Endothelial cell of umbilical vein (primary cell): ENCODE results near the gene ZNF143. TPM values are rescaled to one million over a fixed set of nuclear protein-coding genes. Genes with fewer than 3 reads are reported as not detected.
A peak's percentile ranks its signal among the peaks of the same experiment; 100 is the strongest.

ENCODE experiments used
- BruUV-seq: library from RNA; stranded (reverse); fragments of 400-500 nt; replicated peaks from 2 replicates; lab custom pipeline; 2021; lab: Mats Ljungman, UMichigan
- CTCF ChIA-PET: fragments of 300-600, 350-600 bp; sonication (Branson Sonifier 250); formaldehyde crosslinking; loops from one replicate; lab custom pipeline; 2021; ENCODE audit warnings: antibody characterized with exemption, inconsistent platforms; lab: Charles Lee
- POLR2A ChIA-PET: fragments of 300-600, 350-600 bp; sonication (Branson Sonifier 250); formaldehyde crosslinking; loops from one replicate; lab custom pipeline; 2021; ENCODE audit warnings: antibody characterized with exemption, inconsistent platforms; lab: Charles Lee
- DNase-seq: peaks from one replicate; pipeline ENCODE4 v3.0.0-alpha.2; 2011; ENCODE audit warnings: low read depth, low spot score
- FAIRE-seq: peaks from 2 replicates; lab custom pipeline; 2011; peaks lifted over from hg19 to GRCh38; lab: Jason Lieb, UNC
- H2AFZ ChIP-seq: 2 replicates; pipeline ENCODE4 v1.6.0; 2012; ENCODE audit warnings: low read depth, low read length, control low read depth, inconsistent platforms
- H3K27ac ChIP-seq: 2 replicates; pipeline ENCODE4 v1.5.1; 2011; ENCODE audit warnings: low read depth, mild to moderate bottlenecking, control low read depth, low read length, moderate library complexity; ENCODE audit not compliant: insufficient read depth
- H3K27me3 ChIP-seq, 2 experiments: 2 replicates each; pipeline versions ENCODE4 v1.6.0 to v1.6.1; 2011; ENCODE audit warnings: low read length in 2 of 2, mixed read lengths in 1 of 2; ENCODE audit not compliant: control insufficient read depth in 2 of 2, insufficient read depth in 2 of 2
- H3K36me3 ChIP-seq, 2 experiments: 2 replicates in 1 of 2; 3 replicates in 1 of 2; pipeline ENCODE4 v1.5.1; 2011; ENCODE audit warnings: low read length in 2 of 2, mild to moderate bottlenecking in 1 of 2, moderate library complexity in 1 of 2; ENCODE audit not compliant: control insufficient read depth in 2 of 2, insufficient read depth in 2 of 2; ENCODE audit errors: extremely low read depth in 1 of 2
- H3K4me1 ChIP-seq: 3 replicates; pipeline ENCODE4 v1.5.1; 2011; ENCODE audit warnings: mild to moderate bottlenecking, low read length; ENCODE audit not compliant: control insufficient read depth, insufficient read depth; ENCODE audit errors: extremely low read depth
- H3K4me2 ChIP-seq: 2 replicates; pipeline ENCODE4 v1.6.1; 2011; ENCODE audit warnings: low read length, control low read depth, mixed read lengths; ENCODE audit not compliant: insufficient read depth
- H3K4me3 ChIP-seq, 3 experiments: fragments of 200-600 bp in 1 of 3; sonication (generic), shearing (Covaris generic) in 1 of 3; replicated peaks in 1 of 3; 2 replicates each; pipeline ENCODE4 v1.5.1; 2011 to 2016; ENCODE audit warnings: control low read depth in 3 of 3, low read length in 3 of 3, mild to moderate bottlenecking in 2 of 3, inconsistent platforms in 1 of 3, low read depth in 1 of 3, moderate library complexity in 1 of 3; ENCODE audit not compliant: insufficient read depth in 1 of 3
- H3K79me2 ChIP-seq: 2 replicates; pipeline ENCODE4 v1.6.0; 2012; ENCODE audit warnings: low read length, inconsistent platforms; ENCODE audit not compliant: control insufficient read depth, insufficient read depth
- H3K9ac ChIP-seq: replicated peaks from 2 replicates; pipeline ENCODE3; 2011; ENCODE audit warnings: low read length, control low read depth; ENCODE audit not compliant: insufficient read depth; ENCODE audit errors: extremely low read depth
- H3K9me1 ChIP-seq: replicated peaks from 3 replicates; pipeline ENCODE4 v1.6.0; 2011; ENCODE audit warnings: mild to moderate bottlenecking, low read length; ENCODE audit not compliant: control insufficient read depth, insufficient read depth; ENCODE audit errors: extremely low read depth
- H3K9me3 ChIP-seq: replicated peaks from 2 replicates; pipeline ENCODE4 v1.5.1; 2012; ENCODE audit warnings: low read length, inconsistent platforms; ENCODE audit not compliant: control insufficient read depth, insufficient read depth
- H4K20me1 ChIP-seq: replicated peaks from 2 replicates; pipeline ENCODE3; 2011; ENCODE audit warnings: mild to moderate bottlenecking, low read length; ENCODE audit not compliant: control insufficient read depth, insufficient read depth; ENCODE audit errors: extremely low read depth
- EZH2 ChIP-seq: IDR thresholded peaks from 2 replicates; pipeline ENCODE4 v1.6.1; 2012; ENCODE audit warnings: borderline replicate concordance, low read depth, mild to moderate bottlenecking, moderate library complexity, low read length, inconsistent platforms; ENCODE audit not compliant: severe bottlenecking
- FOS ChIP-seq: IDR thresholded peaks from 2 replicates; pipeline ENCODE4 v1.6.1; 2011; ENCODE audit warnings: mild to moderate bottlenecking, low read length, moderate library complexity, borderline replicate concordance; ENCODE audit not compliant: insufficient read depth
- GATA2 ChIP-seq: IDR thresholded peaks from 2 replicates; pipeline ENCODE4 v1.7.0; 2011; ENCODE audit warnings: low read depth, mild to moderate bottlenecking, moderate library complexity, mixed read lengths, low read length; ENCODE audit not compliant: insufficient read length, insufficient read depth
- JUN ChIP-seq: IDR thresholded peaks from 2 replicates; pipeline ENCODE4 v1.6.1; 2011; ENCODE audit warnings: borderline replicate concordance, low read depth; ENCODE audit not compliant: insufficient read length, insufficient read depth
- MYC ChIP-seq: IDR thresholded peaks from one replicate; pipeline ENCODE4 v1.6.1; 2011; ENCODE audit warnings: mild to moderate bottlenecking, low read depth, low read length
- POLR2A ChIP-seq: IDR thresholded peaks from 2 replicates; pipeline ENCODE4 v1.6.1; 2012; ENCODE audit warnings: low read depth, mild to moderate bottlenecking, control low read depth, low read length
- POLR2AphosphoS5 ChIP-seq: IDR thresholded peaks from 2 replicates; pipeline ENCODE4 v1.6.1; 2012; ENCODE audit warnings: low read depth, mild to moderate bottlenecking, control low read depth, low read length, moderate library complexity; ENCODE audit not compliant: insufficient read depth
- dilution Hi-C: fragments of 300-500 bp; cut with MboI; formaldehyde crosslinking; loops from one replicate; pipeline ENCODE4 v1.15.0; 2019; ENCODE audit warnings: low sequenced_read_pairs; ENCODE audit not compliant: extremely low pct_ligation_motif_present
- intact Hi-C: fragments of 100-400 bp; cut with micrococcal nuclease; formaldehyde crosslinking; loops from one replicate; pipeline ENCODE4 v1.10.0; 2022
- polyA plus RNA-seq, 4 experiments: library from polyadenylated mRNA; depleted of rRNA in 3 of 4; stranded (reverse) in 3 of 4; unstranded in 1 of 4; fragments of >200 nt; gene quantifications; 2 replicates each; pipeline versions ENCODE4 v1.2.1 to v1.2.3, GENCODE V29; 2011 to 2012; ENCODE audit warnings: missing spikeins in 1 of 4
- total RNA-seq: library from RNA; stranded (reverse); gene quantifications from 2 replicates; pipeline ENCODE4 v1.2.3, GENCODE V29; 2021
- TF ChIP-seq, protein P1 (sequence below), 2 donors: IDR thresholded peaks; 1 replicate in 1 of 2; 2 replicates in 1 of 2; pipeline ENCODE4 v1.5.1; 2011; ENCODE audit warnings: low read length in 2 of 2, mild to moderate bottlenecking in 2 of 2, moderate library complexity in 2 of 2, control low read depth in 1 of 2, inconsistent platforms in 1 of 2, low read depth in 1 of 2; ENCODE audit not compliant: insufficient read depth in 1 of 2; ENCODE audit errors: extremely low read depth in 1 of 2
- TF ChIP-seq, protein P2 (sequence below): IDR thresholded peaks from 2 replicates; pipeline ENCODE4 v1.6.1; 2011; ENCODE audit not compliant: insufficient read depth, insufficient read length

ZNF143 gene
- total and polyA plus RNA-seq, 2 donors (not counting 3 experiments of a cell fraction or from before 2014, with no cell fraction given): 19.0 to 29.8 TPM

DNA sequence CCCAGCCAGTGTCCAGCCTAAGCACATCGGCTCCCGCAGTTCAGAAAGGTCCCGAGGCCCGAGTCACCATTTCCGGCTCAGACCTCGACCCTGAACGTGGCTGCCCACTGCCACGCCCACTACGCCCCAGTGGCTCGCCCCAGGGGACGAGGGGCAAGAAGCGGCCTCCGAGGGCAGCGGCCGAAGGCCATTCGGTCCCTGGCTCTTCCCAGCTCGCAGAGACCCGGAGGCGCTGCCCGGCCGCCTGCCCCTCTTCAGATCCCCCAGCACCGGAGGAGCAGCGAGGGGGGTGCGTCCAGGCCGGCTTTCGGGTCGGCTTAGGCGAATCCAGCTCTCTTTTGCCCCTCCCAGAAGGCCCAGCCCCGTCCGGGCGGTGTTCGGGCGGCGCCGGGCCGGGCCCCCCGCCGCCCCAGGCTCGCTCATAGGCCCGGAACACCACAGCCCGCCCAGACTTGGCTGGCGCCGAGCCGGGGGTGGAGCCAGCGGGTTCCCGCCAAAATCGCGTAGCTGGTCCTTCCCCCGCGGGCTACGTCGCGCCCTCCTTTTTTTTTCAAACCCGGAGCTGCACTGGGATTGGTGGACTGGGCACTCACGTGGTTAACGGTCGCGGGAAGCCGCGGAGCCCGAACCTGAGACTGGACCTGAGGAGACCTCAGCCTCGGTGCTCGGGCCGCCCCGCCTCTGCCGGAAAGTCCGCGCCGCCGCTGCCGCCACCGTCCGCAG, 112.4 kb downstream of the ZNF143 start, which contains the start of gene WEE1:
WEE1 (plus strand) TSS at position 619 of the 723 bp plus-strand sequence. CDS start 264 bp downstream, outside the sequence.
- H3K36me3 ChIP-seq: peaks cover 0 to 17% of the 10 kb centered on the region in 2 experiments
- no peaks in the 10 kb centered on the region for H3K27me3 ChIP-seq
- DNase-seq: peak; percentile 99
- peaks cover 45% of the 10 kb centered on the region for H3K79me2 ChIP-seq
- no peaks in the 10 kb centered on the region for H3K9me3 ChIP-seq
- H3K27ac ChIP-seq: peak within 1 kb of the TSS; percentile 83
- no peaks in the 10 kb centered on the region for H4K20me1 ChIP-seq
- peak within 1 kb of the TSS; percentile 100 for H3K4me2 ChIP-seq
- H3K4me1 ChIP-seq: peaks cover 34% of the 10 kb centered on the region
- no peak for TF ChIP-seq GATA2
- TF ChIP-seq EZH2: no peak
- peak; percentile 32 for TF ChIP-seq FOS
- TF ChIP-seq POLR2AphosphoS5: peak; percentile 88
- TF ChIP-seq, protein P1, sequence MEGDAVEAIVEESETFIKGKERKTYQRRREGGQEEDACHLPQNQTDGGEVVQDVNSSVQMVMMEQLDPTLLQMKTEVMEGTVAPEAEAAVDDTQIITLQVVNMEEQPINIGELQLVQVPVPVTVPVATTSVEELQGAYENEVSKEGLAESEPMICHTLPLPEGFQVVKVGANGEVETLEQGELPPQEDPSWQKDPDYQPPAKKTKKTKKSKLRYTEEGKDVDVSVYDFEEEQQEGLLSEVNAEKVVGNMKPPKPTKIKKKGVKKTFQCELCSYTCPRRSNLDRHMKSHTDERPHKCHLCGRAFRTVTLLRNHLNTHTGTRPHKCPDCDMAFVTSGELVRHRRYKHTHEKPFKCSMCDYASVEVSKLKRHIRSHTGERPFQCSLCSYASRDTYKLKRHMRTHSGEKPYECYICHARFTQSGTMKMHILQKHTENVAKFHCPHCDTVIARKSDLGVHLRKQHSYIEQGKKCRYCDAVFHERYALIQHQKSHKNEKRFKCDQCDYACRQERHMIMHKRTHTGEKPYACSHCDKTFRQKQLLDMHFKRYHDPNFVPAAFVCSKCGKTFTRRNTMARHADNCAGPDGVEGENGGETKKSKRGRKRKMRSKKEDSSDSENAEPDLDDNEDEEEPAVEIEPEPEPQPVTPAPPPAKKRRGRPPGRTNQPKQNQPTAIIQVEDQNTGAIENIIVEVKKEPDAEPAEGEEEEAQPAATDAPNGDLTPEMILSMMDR (IDR thresholded peaks at IDR 0.05; ENCODE audit: extremely low read depth in 1 of 2, insufficient read depth in 1 of 2, low read depth in 1 of 2, low read length in 2 of 2): no peak
- TF ChIP-seq, protein P2, sequence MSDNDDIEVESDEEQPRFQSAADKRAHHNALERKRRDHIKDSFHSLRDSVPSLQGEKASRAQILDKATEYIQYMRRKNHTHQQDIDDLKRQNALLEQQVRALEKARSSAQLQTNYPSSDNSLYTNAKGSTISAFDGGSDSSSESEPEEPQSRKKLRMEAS: peak; percentile 49
- no peak for TF ChIP-seq MYC
- TF ChIP-seq JUN: no peak
- peak; percentile 50 for TF ChIP-seq POLR2A
- dilution Hi-C loops: no loop called here
- CTCF ChIA-PET: interaction anchor here (0.8 to 6.0 kb wide), 8 partner anchors 10 to 186 kb away, joined by 3 to 62 read pairs (median 8); no protein-coding TSS in a partner anchor
- H3K9ac ChIP-seq: peak within 1 kb of the TSS; percentile 97
- H3K4me3 ChIP-seq: peak within 1 kb of the TSS; percentile 56 to 97 (median 63)
- H3K9me1 ChIP-seq: no peaks in the 10 kb centered on the region
- peak within 1 kb of the TSS; percentile 71 for H2AFZ ChIP-seq
- intact Hi-C loops: loop anchor here (1.0 to 10.0 kb wide), 6 partner anchors 38 to 734 kb away; no protein-coding TSS in a partner anchor
- BruUV-seq: no TSS peak
- POLR2A ChIA-PET: interaction anchor here (0.6 to 1.8 kb wide), 5 partner anchors 16 to 731 kb away, joined by 3 to 6 read pairs (median 4); partner anchors contain the start of genes ADM and ZNF143
- peak; percentile 90 for FAIRE-seq
